Measurements from ENCODE around the gene VEGFB.
A peak's percentile ranks its signal among the peaks of the same experiment; 100 is the strongest.

Gene VEGFB

DNA sequence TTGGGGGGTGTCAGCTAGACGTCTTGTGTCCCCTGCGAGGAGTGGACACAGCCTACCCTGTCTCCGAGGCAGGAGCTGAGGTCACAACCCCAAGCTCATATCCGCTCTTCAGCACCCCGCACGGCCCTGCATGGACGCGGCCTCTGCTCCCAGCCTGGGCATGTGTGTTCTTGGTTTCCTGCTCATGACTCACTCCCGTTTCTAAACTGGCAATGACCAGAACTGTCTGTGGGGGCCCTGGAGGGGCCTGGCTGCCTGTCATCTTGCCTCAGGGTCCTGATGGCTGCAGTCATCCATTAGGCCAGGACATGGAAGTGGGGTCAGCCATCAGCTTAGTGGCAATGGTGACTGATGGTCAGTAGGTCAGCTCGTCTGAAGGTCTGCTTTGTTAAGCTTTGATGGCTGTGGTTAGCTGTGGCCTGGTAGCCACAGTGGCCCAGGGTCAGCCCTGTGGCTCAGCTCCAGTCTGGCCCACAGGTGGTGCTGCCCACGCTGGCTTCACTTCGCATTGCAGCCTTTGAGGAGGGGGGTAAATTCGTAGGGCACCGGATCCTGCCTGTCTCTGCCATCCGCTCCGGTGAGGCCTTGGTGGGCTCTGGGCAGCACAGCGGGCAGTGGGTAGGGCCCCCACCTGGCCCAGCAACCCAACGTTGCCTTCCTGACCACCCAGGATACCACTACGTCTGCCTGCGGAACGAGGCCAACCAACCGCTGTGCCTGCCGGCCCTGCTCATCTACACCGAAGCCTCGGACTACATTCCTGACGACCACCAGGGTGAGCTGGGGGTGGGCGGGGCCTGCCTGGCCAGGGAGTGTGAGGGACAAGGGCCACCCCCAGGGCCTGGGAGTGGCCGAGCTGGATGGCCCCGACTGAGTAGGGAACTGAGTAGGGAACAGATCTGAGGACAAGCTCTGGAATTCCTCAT lies 28.9 kb downstream of the VEGFB start:
- Histone ChIP-seq H3K4me1 (ENCODE audit: control insufficient read depth, insufficient read depth, low read length, poor library complexity, severe bottlenecking) (peaks cover 32% of the 10 kb centered on the region), H3K27ac (ENCODE audit: low read depth, low read length, severe bottlenecking) (peak overlapping the region; percentile 83), H3K9me3 (ENCODE audit: control insufficient read depth, low read length) (no peaks in the 10 kb centered on the region), H3K4me3 (ENCODE audit: extremely low read depth, insufficient read depth, low read length, poor library complexity, severe bottlenecking) (no peak overlapping the region), H3K36me3 (ENCODE audit: control insufficient read depth, insufficient read depth, low read length) (peaks cover 91% of the 10 kb centered on the region)
- 81 to 83% methylated on average over 23 to 26 of the region's 29 CpGs for WGBS, 2 experiments (ENCODE audit: insufficient coverage in 2 of 2)

DNA sequence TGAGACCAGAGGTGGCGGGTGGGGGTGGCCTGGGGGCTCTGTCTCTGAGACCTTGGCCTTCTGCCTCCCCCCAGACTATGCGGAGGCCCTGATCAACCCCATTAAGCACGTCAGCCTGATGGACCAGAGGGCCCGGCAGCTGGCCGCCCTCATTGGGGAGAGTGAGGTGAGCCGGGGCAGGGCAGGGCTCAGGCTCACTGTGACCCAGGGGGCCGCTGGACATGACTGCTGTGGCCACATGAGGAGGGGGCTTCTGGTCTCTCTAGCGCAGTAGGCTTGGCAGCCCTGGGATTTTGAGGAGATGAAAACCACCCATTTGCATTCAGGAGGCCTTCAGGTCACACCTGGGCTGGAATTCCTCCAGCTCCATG lies 29.5 kb downstream of the VEGFB start:
- Histone ChIP-seq H3K36me3 (ENCODE audit: control insufficient read depth, insufficient read depth, low read length) (peaks cover 86% of the 10 kb centered on the region), H3K4me1 (ENCODE audit: control insufficient read depth, insufficient read depth, low read length, poor library complexity, severe bottlenecking) (peaks cover 39% of the 10 kb centered on the region), H3K9me3 (ENCODE audit: control insufficient read depth, low read length) (no peaks in the 10 kb centered on the region), H3K27ac (ENCODE audit: low read depth, low read length, severe bottlenecking) (no peak overlapping the region), H3K4me3 (ENCODE audit: extremely low read depth, insufficient read depth, low read length, poor library complexity, severe bottlenecking) (no peak overlapping the region)
- WGBS, 2 experiments (ENCODE audit: insufficient coverage in 2 of 2), result 92% methylated on average over 4 to 7 of the region's 8 CpGs

DNA sequence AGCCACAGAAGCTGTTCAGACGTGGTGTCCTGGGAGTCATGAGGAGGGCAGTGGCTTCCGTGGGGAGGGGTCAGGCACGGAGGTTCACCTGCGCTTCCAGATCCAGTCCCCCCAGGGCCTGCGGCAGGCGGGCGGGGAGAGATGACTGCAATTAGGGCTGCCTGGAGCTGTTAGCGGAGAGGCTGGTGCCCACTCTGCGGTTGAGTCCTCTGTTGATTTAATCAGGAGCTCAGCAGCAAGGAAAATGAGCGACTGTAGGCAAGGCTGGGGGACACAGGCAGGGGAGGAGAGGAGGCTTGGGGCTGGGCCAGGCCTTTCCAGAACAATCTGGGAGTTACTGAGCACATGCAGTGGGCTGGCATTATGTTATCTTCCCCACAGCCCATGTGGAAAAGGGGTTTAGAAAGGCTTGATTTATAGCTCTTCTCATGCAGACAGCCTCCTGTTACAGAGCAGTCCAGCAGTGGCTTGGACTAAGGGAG lies 30.0 kb downstream of the VEGFB start:
- H3K9me3 ChIP-seq (ENCODE audit: control insufficient read depth, low read length), result no peaks in the 10 kb centered on the region
- H3K36me3 ChIP-seq (ENCODE audit: control insufficient read depth, insufficient read depth, low read length), result peaks cover 82% of the 10 kb centered on the region
- no peak overlapping the region for H3K4me3 ChIP-seq (ENCODE audit: extremely low read depth, insufficient read depth, low read length, poor library complexity, severe bottlenecking)
- peaks cover 39% of the 10 kb centered on the region for H3K4me1 ChIP-seq (ENCODE audit: control insufficient read depth, insufficient read depth, low read length, poor library complexity, severe bottlenecking)
- no peak overlapping the region for H3K27ac ChIP-seq (ENCODE audit: low read depth, low read length, severe bottlenecking)
- WGBS, 2 experiments (ENCODE audit: insufficient coverage in 2 of 2), result 95 to 98% methylated on average over 6 to 10 of the region's 10 CpGs

DNA sequence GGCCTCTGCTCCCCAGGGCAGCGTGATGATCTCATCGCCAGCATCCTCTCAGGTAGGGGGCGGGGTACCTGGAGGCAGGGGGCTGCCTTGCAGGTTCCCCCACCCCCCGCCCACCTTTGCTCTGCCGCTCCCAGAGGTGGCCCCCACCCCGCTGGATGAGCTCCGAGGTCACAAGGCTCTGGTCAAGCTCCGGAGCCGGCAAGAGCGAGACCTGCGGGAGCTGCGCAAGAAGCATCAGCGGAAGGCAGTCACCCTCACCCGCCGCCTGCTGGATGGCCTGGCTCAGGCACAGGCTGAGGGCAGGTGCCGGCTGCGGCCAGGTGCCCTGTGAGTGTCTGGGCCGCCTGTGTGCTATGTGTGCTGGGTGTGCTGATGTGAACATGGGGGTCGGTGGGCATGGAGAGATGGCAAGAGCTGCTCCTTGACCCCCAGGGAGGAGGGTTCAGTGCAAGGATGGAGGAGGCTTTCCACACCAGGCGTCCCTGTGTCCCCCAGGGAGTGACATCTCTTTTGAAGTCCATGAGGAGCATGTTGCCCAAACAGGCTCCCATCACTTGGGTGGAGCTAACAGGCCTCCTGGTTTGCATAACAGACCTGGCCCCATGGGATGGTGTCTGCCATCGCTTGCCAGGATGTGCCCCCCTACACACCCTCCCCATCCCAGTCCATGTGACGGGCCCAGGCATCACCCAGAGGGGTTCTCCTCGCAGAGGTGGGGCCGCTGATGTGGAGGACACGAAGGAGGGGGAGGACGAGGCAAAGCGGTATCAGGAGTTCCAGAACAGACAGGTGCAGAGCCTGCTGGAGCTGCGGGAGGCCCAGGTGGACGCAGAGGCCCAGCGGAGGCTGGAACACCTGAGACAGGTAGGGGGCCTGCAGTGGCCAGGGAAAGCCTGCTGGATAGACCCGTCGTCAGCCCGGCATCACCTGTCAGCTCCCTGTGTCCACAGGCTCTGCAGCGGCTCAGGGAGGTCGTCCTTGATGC lies 31.1 kb downstream of the VEGFB start:
- Histone ChIP-seq H3K4me3 (ENCODE audit: extremely low read depth, insufficient read depth, low read length, poor library complexity, severe bottlenecking) (no peak overlapping the region), H3K4me1 (ENCODE audit: control insufficient read depth, insufficient read depth, low read length, poor library complexity, severe bottlenecking) (peaks cover 39% of the 10 kb centered on the region), H3K9me3 (ENCODE audit: control insufficient read depth, low read length) (no peaks in the 10 kb centered on the region), H3K36me3 (ENCODE audit: control insufficient read depth, insufficient read depth, low read length) (peaks cover 73% of the 10 kb centered on the region), H3K27ac (ENCODE audit: low read depth, low read length, severe bottlenecking) (no peak overlapping the region)
- 91 to 95% methylated on average over 29 to 31 of the region's 35 CpGs for WGBS, 2 experiments (ENCODE audit: insufficient coverage in 2 of 2)

DNA sequence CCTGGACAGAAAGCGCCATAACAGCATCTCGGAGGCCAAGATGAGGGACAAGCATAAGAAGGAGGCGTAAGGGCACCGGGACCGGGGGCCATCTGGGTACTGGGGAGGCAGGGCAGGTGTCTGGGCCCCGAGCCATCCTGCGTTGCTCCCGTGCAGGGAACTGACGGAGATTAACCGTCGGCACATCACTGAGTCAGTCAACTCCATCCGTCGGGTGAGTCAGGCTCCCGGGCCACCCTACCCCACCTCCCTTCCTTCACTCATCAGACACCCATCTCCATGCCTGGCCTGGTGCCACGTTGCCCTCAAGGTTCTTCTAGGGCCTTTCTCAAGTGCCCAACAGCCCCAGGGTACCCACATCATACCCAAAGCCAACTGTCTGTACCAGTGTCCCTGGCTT lies 32.0 kb downstream of the VEGFB start:
- H3K4me3 ChIP-seq (ENCODE audit: extremely low read depth, insufficient read depth, low read length, poor library complexity, severe bottlenecking), result no peak overlapping the region
- H3K36me3 ChIP-seq (ENCODE audit: control insufficient read depth, insufficient read depth, low read length), result peaks cover 68% of the 10 kb centered on the region
- WGBS, 2 experiments (ENCODE audit: insufficient coverage in 2 of 2), result 95 to 100% methylated on average over 13 to 15 of the region's 15 CpGs

DNA sequence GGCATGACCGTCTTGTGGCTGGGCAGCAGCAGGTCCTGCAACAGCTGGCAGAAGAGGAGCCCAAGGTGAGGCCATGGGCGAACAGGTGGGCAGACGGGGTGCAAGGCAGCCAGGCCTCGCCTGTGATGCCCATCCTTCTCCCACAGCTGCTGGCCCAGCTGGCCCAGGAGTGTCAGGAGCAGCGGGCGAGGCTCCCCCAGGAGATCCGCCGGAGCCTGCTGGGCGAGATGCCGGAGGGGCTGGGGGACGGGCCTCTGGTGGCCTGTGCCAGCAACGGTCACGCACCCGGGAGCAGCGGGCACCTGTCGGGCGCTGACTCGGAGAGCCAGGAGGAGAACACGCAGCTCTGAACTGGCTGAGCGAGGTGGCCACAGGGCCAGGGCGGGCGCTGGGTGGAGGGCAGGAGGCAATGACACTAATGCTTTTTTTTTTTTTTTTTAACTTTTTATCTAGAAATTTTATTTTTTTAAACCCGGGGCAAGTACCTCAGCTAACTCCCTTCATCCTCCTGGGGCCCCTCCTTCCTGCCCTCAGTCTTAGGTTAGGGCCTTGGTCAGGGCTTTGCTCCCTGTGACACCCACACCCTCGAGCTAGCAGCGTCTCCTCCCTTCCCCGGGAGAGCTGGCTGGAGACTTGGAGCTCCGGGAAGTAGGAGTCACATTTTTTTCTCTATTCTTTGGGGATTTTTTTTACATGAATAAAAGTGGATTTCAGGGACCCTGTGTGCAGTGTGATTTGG lies 33.0 kb downstream of the VEGFB start:
- H3K4me1 ChIP-seq (ENCODE audit: control insufficient read depth, insufficient read depth, low read length, poor library complexity, severe bottlenecking), result peaks cover 38% of the 10 kb centered on the region
- H3K36me3 ChIP-seq (ENCODE audit: control insufficient read depth, insufficient read depth, low read length), result peaks cover 58% of the 10 kb centered on the region
- H3K9me3 ChIP-seq (ENCODE audit: control insufficient read depth, low read length), result no peaks in the 10 kb centered on the region
- 91 to 93% methylated on average over 19 to 21 of the region's 27 CpGs for WGBS, 2 experiments (ENCODE audit: insufficient coverage in 2 of 2)
- H3K4me3 ChIP-seq (ENCODE audit: extremely low read depth, insufficient read depth, low read length, poor library complexity, severe bottlenecking), result no peak overlapping the region
- H3K27ac ChIP-seq (ENCODE audit: low read depth, low read length, severe bottlenecking), result no peak overlapping the region

More for the DNA sequence above, 32.0 kb downstream of the VEGFB start:
- no peaks in the 10 kb centered on the region for H3K9me3 ChIP-seq (ENCODE audit: control insufficient read depth, low read length)
- H3K4me1 ChIP-seq (ENCODE audit: control insufficient read depth, insufficient read depth, low read length, poor library complexity, severe bottlenecking), result peaks cover 39% of the 10 kb centered on the region
- H3K27ac ChIP-seq (ENCODE audit: low read depth, low read length, severe bottlenecking), result no peak overlapping the region

DNA sequence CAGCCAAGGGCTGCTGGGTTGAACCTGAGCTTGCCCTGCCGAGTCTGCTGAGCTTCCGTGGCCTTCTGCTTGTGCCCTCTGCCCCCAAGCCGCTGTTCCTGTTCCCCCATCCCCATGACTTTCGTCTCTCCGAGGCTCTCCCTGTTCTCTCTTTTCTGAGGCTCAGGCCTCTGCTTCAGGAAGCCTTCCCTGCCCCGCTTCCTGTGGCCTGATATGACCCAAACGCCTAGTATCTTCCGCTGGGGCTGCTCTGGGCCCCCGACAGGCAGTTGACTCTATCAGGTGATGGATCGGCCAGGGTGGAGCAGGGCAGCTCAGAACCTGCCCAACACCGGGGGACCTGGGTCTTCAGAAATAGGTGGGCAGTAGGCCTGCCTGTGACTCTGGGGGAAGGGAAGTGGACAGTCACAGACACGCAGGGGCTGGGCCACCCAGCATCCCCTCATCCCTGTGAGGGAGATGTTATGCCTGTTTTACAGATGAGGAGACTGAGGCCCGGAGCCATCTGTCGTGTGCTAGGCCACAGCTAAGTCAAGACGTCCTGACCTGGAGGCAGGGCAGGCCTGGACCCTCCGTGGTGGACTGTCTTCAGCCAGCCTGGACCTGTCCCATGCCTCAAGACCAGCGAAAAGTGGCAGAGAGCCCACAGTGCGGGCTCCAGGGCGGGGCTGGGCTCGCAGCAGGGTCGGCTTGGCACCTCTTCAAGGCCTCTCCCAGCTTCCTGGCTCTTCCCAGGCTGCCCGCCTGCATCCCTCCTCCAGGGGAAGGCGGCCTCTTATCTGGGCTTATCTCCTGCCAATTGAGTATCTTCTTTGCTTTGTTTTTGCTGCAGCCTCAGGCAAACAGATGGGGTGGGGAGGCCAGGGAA lies 33.9 kb downstream of the VEGFB start:
- Histone ChIP-seq H3K4me1 (ENCODE audit: control insufficient read depth, insufficient read depth, low read length, poor library complexity, severe bottlenecking) (peaks cover 29% of the 10 kb centered on the region), H3K27ac (ENCODE audit: low read depth, low read length, severe bottlenecking) (peak overlapping the region; percentile 98), H3K4me3 (ENCODE audit: extremely low read depth, insufficient read depth, low read length, poor library complexity, severe bottlenecking) (peak overlapping the region; percentile 56), H3K9me3 (ENCODE audit: control insufficient read depth, low read length) (no peaks in the 10 kb centered on the region), H3K36me3 (ENCODE audit: control insufficient read depth, insufficient read depth, low read length) (peaks cover 53% of the 10 kb centered on the region)
- 87 to 88% methylated on average over 22 of the region's 23 CpGs for WGBS, 2 experiments (ENCODE audit: insufficient coverage in 2 of 2)

DNA sequence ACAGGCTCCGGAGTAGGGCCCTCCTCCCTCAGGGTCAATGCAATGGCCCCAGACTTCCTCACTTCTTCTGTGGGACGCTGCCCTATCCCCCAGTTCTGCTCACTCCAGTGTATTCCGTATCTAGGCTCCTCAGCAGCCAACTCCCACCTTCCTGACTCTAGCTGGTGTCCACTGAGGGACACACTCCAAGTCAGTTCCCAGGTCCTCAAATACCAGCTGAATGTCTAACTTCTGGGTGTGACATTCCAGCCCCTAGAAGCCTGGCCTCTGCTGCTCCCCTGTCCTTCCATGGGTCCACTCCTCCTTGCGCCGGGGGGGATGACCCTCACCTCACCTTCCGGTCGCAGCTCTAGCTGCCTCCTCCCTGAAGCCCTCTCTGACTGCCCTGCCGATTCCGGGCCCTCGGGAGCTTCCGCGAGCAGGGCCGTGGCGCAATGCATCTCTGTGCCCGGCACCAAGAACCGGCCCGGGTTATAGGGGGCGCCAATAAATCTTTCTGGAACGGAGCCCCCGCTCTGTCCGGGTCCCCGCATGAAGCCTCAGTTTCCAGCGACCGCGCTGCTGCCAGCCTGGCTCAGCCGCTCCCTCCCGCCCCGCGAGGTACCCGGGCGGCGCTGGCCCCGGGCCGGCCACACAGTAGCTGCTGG lies 34.6 kb downstream of the VEGFB start:
- H3K4me1 ChIP-seq (ENCODE audit: control insufficient read depth, insufficient read depth, low read length, poor library complexity, severe bottlenecking), result peaks cover 22% of the 10 kb centered on the region
- peaks cover 45% of the 10 kb centered on the region for H3K36me3 ChIP-seq (ENCODE audit: control insufficient read depth, insufficient read depth, low read length)
- H3K9me3 ChIP-seq (ENCODE audit: control insufficient read depth, low read length), result no peaks in the 10 kb centered on the region
- 2 to 4% methylated on average over 33 to 34 of the region's 34 CpGs for WGBS, 2 experiments (ENCODE audit: insufficient coverage in 2 of 2)
- H3K27ac ChIP-seq (ENCODE audit: low read depth, low read length, severe bottlenecking), result peak overlapping the region; percentile 98
- H3K4me3 ChIP-seq (ENCODE audit: extremely low read depth, insufficient read depth, low read length, poor library complexity, severe bottlenecking), result peak overlapping the region; percentile 56

DNA sequence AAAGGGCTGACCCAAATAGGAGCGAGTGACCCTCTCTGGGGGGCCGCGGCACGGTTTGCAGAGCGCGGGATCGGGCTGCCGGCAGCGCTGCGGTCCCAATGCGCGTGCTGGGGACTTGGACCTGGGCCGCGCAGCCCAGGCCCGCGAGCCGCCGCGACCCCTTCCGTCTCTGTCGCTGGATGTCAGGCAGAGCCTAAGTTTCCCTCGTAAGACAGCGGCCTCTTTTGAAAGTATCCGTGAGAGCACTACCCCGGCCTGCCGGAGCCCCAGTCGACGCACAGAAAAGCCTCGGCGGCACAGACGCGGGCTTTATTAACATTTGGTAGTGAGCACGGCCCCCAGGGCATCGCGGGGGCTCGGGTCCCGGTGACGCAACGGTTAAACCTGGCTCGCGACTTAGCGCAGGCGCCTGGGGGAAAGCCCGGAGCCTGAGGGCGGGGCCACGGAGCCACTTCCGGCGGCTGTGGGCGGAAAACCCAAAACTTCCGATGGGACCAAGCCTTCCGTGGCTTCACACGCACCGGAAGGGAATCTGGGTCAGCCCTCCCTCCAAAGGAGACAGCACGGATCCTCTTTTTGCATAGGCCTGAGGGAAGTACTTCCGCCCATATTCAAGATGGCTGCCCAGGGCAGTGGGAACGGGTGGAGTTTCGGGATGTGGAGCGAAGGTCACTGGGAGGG lies 35.3 kb downstream of the VEGFB start:
- H3K27ac ChIP-seq (ENCODE audit: low read depth, low read length, severe bottlenecking), result peak overlapping the region; percentile 98
- H3K9me3 ChIP-seq (ENCODE audit: control insufficient read depth, low read length), result no peaks in the 10 kb centered on the region
- H3K36me3 ChIP-seq (ENCODE audit: control insufficient read depth, insufficient read depth, low read length), result peaks cover 39% of the 10 kb centered on the region
- peaks cover 19% of the 10 kb centered on the region for H3K4me1 ChIP-seq (ENCODE audit: control insufficient read depth, insufficient read depth, low read length, poor library complexity, severe bottlenecking)
- peak overlapping the region; percentile 56 for H3K4me3 ChIP-seq (ENCODE audit: extremely low read depth, insufficient read depth, low read length, poor library complexity, severe bottlenecking)
- WGBS, 2 experiments (ENCODE audit: insufficient coverage in 2 of 2), result 0% methylated on average over 53 to 57 of the region's 58 CpGs

Data from mesodermal cell (in vitro differentiated cells).